ENCODE measurements around the gene TNK2. TPM values are rescaled to one million over a fixed set of nuclear protein-coding genes. Genes with fewer than 3 reads are reported as not detected.
"Not testable (repeated sequence)": the region's sequence is repeated elsewhere in the genome, so short reads cannot be mapped to it uniquely, and the experiment has no call there.

TNK2 gene
- polyA plus RNA-seq, 3 donors = 0.84 to 131 (median 1.8) TPM

- no peak overlapping the region for H3K27ac ChIP-seq (ENCODE audit: low read depth in 1 of 2, low read length in 2 of 2)
- peaks cover 92% of the 10 kb centered on the region for H4K20me1 ChIP-seq (ENCODE audit: insufficient read depth, low read length)
- peaks cover 75 to 91% of the 10 kb centered on the region in 2 donors for H3K36me3 ChIP-seq (replicated peaks in 1 of 2; ENCODE audit: control insufficient read depth in 1 of 2, insufficient read depth in 2 of 2, low read length in 2 of 2)
- 98% methylated on average over 22 of the region's 28 CpGs for whole genome bisulfite sequencing (ENCODE audit: insufficient coverage)
- no peaks in the 10 kb centered on the region for H3K27me3 ChIP-seq (ENCODE audit: control insufficient read depth in 2 of 2, insufficient read depth in 2 of 2, low read length in 2 of 2)
- peaks cover 13% of the 10 kb centered on the region for H3K79me2 ChIP-seq (ENCODE audit: insufficient read depth, low read length)
- H3K9ac ChIP-seq (ENCODE audit: insufficient read depth, low read length, poor library complexity, severe bottlenecking) = no peak overlapping the region
- H3K27me3 Mint-ChIP-seq (ENCODE audit: low read depth in 3 of 3) = no peaks in the 10 kb centered on the region
- no peak for TF ChIP-seq CTCF (IDR thresholded peaks at IDR 0.05)
- H3K36me3 Mint-ChIP-seq = peaks cover 40 to 74% of the 10 kb centered on the region in 2 donors
- H2AFZ ChIP-seq (ENCODE audit: insufficient read depth, low read depth, low read length, poor library complexity, severe bottlenecking) = no peak overlapping the region
- H3K4me2 ChIP-seq (replicated peaks; ENCODE audit: extremely low read depth, low read length, poor library complexity, severe bottlenecking) = no peak overlapping the region
- peaks cover 1% of the 10 kb centered on the region for H3K4me1 Mint-ChIP-seq
- H3K9me3 ChIP-seq (replicated peaks in 1 of 2; ENCODE audit: control insufficient read depth in 1 of 2, insufficient read depth in 1 of 2, low read length in 2 of 2) = no peaks in the 10 kb centered on the region
- no peak for DNase-seq
- H3K4me3 ChIP-seq (replicated peaks in 1 of 3; ENCODE audit: low read depth in 2 of 3, low read length in 3 of 3) = no peak overlapping the region
- no peak overlapping the region for H3K27ac Mint-ChIP-seq
- intact Hi-C loops (cut with micrococcal nuclease) = no loop called here
- H3K9me3 Mint-ChIP-seq = no peaks in the 10 kb centered on the region
- H3K4me3 Mint-ChIP-seq = no peak overlapping the region
- peaks cover 0 to 2% of the 10 kb centered on the region in 2 donors for H3K4me1 ChIP-seq (ENCODE audit: control insufficient read depth in 1 of 2, insufficient read depth in 2 of 2, low read length in 2 of 2)
Observed at GRCh38 chr3:195872097-195872496, 36.3 kb downstream of the TNK2 start.

GRCh38 chr3:195871686-195872085, 36.7 kb downstream of the TNK2 start:
- H3K9me3 ChIP-seq (replicated peaks in 1 of 2; ENCODE audit: control insufficient read depth in 1 of 2, insufficient read depth in 1 of 2, low read length in 2 of 2); DNase-seq; H3K4me1 Mint-ChIP-seq; H3K4me2 ChIP-seq (replicated peaks; ENCODE audit: extremely low read depth, low read length, poor library complexity, severe bottlenecking); H3K27me3 ChIP-seq (ENCODE audit: control insufficient read depth in 2 of 2, insufficient read depth in 2 of 2, low read length in 2 of 2); intact Hi-C loops (cut with micrococcal nuclease); H3K27ac Mint-ChIP-seq; H3K4me3 Mint-ChIP-seq; H3K9me3 Mint-ChIP-seq; H3K4me3 ChIP-seq (replicated peaks in 1 of 3; ENCODE audit: low read depth in 2 of 3, low read length in 3 of 3); H3K27me3 Mint-ChIP-seq (ENCODE audit: low read depth in 3 of 3); H3K79me2 ChIP-seq (ENCODE audit: insufficient read depth, low read length); H3K27ac ChIP-seq (ENCODE audit: low read depth in 1 of 2, low read length in 2 of 2); H3K9ac ChIP-seq (ENCODE audit: insufficient read depth, low read length, poor library complexity, severe bottlenecking); H3K4me1 ChIP-seq (ENCODE audit: control insufficient read depth in 1 of 2, insufficient read depth in 2 of 2, low read length in 2 of 2); H2AFZ ChIP-seq (ENCODE audit: insufficient read depth, low read depth, low read length, poor library complexity, severe bottlenecking): not testable (repeated sequence)
- peaks cover 37 to 74% of the 10 kb centered on the region in 2 donors for H3K36me3 Mint-ChIP-seq
- Histone ChIP-seq H4K20me1 (ENCODE audit: insufficient read depth, low read length) (peaks cover 92% of the 10 kb centered on the region), H3K36me3 (replicated peaks in 1 of 2; ENCODE audit: control insufficient read depth in 1 of 2, insufficient read depth in 2 of 2, low read length in 2 of 2) (peaks cover 75 to 91% of the 10 kb centered on the region in 2 donors)
- 86% methylated on average over 1 of the region's 3 CpGs for WGBS (ENCODE audit: insufficient coverage)

All from CD14-positive monocyte (primary cell).